ENCODE results near the gene KITLG. TPM values are rescaled to one million over a fixed set of nuclear protein-coding genes. Genes with fewer than 3 reads are reported as not detected.

KITLG gene
- total RNA-seq, 4 donors from 2014 or later, result 10.5 to 44.6 (median 29.1) TPM

DNA sequence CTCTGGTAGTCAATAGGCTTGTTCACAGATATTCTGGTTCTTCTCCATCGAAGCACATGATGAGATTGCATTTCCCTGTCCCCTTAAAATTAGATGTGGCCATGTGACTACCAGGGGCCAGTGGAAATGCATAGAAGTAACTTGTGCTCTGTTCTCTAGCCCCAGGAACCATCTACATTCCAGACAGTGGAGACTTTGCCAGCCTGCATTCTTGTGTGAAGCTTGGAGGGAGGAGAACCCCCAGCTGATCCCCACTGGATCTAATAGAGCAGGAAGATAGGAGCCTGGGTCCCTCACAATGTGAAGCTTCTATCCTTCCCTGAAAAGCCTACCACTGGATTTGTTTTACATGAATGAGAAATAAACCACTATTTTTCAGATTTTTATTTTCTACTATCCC is 130.1 kb downstream of the KITLG start:
- no peak for DNase-seq
- H3K36me3 ChIP-seq, result no peaks in the 10 kb centered on the region
- H3K27me3 ChIP-seq, result no peaks in the 10 kb centered on the region
- H3K4me1 ChIP-seq, result no peaks in the 10 kb centered on the region
- H3K9me3 ChIP-seq, result no peaks in the 10 kb centered on the region
- no peak overlapping the region for H3K4me3 ChIP-seq
- 64 to 83% methylated on average over 1 of the region's 1 CpG for whole genome bisulfite sequencing, 2 donors (ENCODE audit: low coverage in 1 of 2)
- in situ Hi-C loops (cut with MboI; ENCODE audit: low pct_ligation_motif_present in 1 of 4, low pct_unique_long_range_greater_than_20kb in 1 of 4, low sequenced_read_pairs in 3 of 4) (no loop called here), intact Hi-C loops (cut with DNase I; ENCODE audit: low total_unique reads) (no loop called here)
- H3K27ac ChIP-seq, result no peak overlapping the region
- TF ChIP-seq POLR2A (IDR thresholded peaks at IDR 0.05), result no peak
- no peak for TF ChIP-seq CTCF (IDR thresholded peaks at IDR 0.05)
- TF ChIP-seq POLR2AphosphoS5 (IDR thresholded peaks at IDR 0.05), result no peak
- TF ChIP-seq EP300 (IDR thresholded peaks at IDR 0.05; ENCODE audit: low read depth), result no peak

DNA sequence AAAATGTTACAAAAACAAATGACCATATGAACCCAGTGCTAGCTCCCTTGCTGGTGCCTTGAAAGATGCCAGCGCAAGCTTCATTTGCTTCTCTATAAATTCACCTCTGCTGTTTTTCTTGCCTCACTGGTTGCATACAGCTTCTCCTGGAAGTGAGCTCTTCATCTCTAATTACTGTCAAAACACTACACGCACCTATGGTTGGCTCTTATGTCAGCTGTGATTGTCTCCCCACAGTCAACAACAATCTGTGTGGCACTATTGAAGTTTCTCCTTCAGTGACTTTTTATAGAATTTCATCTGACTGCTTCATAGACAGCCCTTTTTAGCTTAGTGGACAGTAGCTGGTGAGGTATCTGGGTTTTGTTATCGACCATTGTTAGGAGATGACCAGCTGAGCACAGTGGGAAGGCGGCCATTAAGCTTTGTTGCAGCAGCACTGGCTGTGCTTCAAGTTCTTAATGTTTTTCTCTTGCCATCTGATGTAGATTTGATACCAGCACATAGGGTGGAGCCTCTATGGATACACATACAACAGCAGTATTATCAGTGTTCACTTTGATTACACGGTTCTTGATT is 131.8 kb downstream of the KITLG start:
- no peaks in the 10 kb centered on the region for H3K36me3 ChIP-seq
- DNase-seq, result no peak
- intact Hi-C loops (cut with DNase I; ENCODE audit: low total_unique reads) (no loop called here), in situ Hi-C loops (cut with MboI; ENCODE audit: low pct_ligation_motif_present in 1 of 4, low pct_unique_long_range_greater_than_20kb in 1 of 4, low sequenced_read_pairs in 3 of 4) (no loop called here)
- H3K27ac ChIP-seq, result no peak overlapping the region
- no peaks in the 10 kb centered on the region for H3K27me3 ChIP-seq
- H3K9me3 ChIP-seq, result no peaks in the 10 kb centered on the region
- H3K4me3 ChIP-seq, result no peak overlapping the region
- H3K4me1 ChIP-seq, result no peaks in the 10 kb centered on the region
- 78 to 100% methylated on average over 3 to 5 of the region's 5 CpGs for WGBS, 2 donors (ENCODE audit: low coverage in 1 of 2)
- TF ChIP-seq CTCF (IDR thresholded peaks at IDR 0.05) (no peak), EP300 (IDR thresholded peaks at IDR 0.05; ENCODE audit: low read depth) (no peak), POLR2AphosphoS5 (IDR thresholded peaks at IDR 0.05) (no peak)

DNA sequence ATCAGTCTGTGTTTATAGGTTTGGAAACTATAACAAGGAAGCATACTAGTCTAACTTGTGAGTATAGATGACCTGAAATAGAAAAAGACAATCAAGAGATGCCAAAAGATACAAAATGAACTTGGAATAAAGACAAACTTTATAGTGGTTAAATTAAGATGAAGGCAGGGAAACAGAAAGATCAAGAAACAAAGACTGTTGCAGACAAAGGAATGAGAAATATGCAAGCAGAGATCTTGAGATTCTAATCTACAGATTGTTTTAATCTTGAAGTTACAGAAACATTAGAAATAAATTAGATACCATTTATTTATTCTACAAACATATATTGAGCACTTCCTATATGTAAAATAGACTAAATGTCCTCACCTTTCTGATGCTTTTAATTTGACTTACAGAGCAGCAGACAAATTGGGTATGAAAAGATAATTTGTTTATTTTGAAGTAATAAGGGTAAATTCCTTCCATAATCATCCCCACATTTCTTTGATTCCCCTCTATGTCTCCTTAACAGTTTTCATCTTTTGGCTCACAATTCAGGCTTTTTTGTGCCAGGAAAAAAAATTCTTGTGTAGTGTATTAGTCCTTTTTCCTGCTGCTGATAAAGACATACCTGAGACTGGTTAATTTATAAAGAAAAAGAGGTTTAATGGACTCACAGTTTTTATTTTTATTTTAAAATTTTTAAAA is 134.4 kb downstream of the KITLG start:
- no peak overlapping the region for H3K27ac ChIP-seq
- H3K4me3 ChIP-seq, result no peak overlapping the region
- in situ Hi-C loops (cut with MboI; ENCODE audit: low pct_ligation_motif_present in 1 of 4, low pct_unique_long_range_greater_than_20kb in 1 of 4, low sequenced_read_pairs in 3 of 4), result no loop called here
- TF ChIP-seq POLR2A (IDR thresholded peaks at IDR 0.05), result no peak
- no peak for TF ChIP-seq EP300 (IDR thresholded peaks at IDR 0.05; ENCODE audit: low read depth)
- no peak for TF ChIP-seq POLR2AphosphoS5 (IDR thresholded peaks at IDR 0.05)
- no peak for TF ChIP-seq CTCF (IDR thresholded peaks at IDR 0.05)
- intact Hi-C loops (cut with DNase I; ENCODE audit: low total_unique reads), result no loop called here
- H3K9me3 ChIP-seq, result no peaks in the 10 kb centered on the region
- H3K4me1 ChIP-seq, result no peaks in the 10 kb centered on the region
- no peaks in the 10 kb centered on the region for H3K27me3 ChIP-seq
- no peaks in the 10 kb centered on the region for H3K36me3 ChIP-seq
- DNase-seq, result no peak

GRCh38 chr12:88444481-88444880 is 135.8 kb downstream of the KITLG start:
- TF ChIP-seq POLR2AphosphoS5 (IDR thresholded peaks at IDR 0.05), result no peak
- TF ChIP-seq POLR2A (IDR thresholded peaks at IDR 0.05), result no peak
- no peak for TF ChIP-seq CTCF (IDR thresholded peaks at IDR 0.05)
- TF ChIP-seq EP300 (IDR thresholded peaks at IDR 0.05; ENCODE audit: low read depth), result no peak
- no peaks in the 10 kb centered on the region for H3K36me3 ChIP-seq
- in situ Hi-C loops (cut with MboI; ENCODE audit: low pct_ligation_motif_present in 1 of 4, low pct_unique_long_range_greater_than_20kb in 1 of 4, low sequenced_read_pairs in 3 of 4), result no loop called here
- 59 to 60% methylated on average over 1 of the region's 1 CpG for WGBS, 2 donors (ENCODE audit: low coverage in 1 of 2)
- H3K27ac ChIP-seq, result no peak overlapping the region
- H3K9me3 ChIP-seq, result no peaks in the 10 kb centered on the region
- H3K4me3 ChIP-seq, result no peak overlapping the region
- intact Hi-C loops (cut with DNase I; ENCODE audit: low total_unique reads), result no loop called here
- no peaks in the 10 kb centered on the region for H3K27me3 ChIP-seq
- DNase-seq, result no peak
- no peaks in the 10 kb centered on the region for H3K4me1 ChIP-seq

Small RNAs within 50 kb of the gene (small RNA-seq; reads per million reads assigned to genes)
- 0 reads per million in 4 donors for gene RNU1-117P
